Ascending aorta (tissue), 2 donors: ENCODE measurements around the gene INPP5A. TPM values are rescaled to one million over a fixed set of nuclear protein-coding genes. Genes with fewer than 3 reads are reported as not detected.

Experiments used
- DNase-seq, 2 donors: peaks; one replicate each; pipeline ENCODE4 v3.0.0-alpha.2; 2019; ENCODE audit warnings: low spot score in 2 of 2
- H3K27ac ChIP-seq, 2 donors: fragments of 200-600 bp; sonication (generic); one replicate each; pipeline ENCODE4 v1.5.1; 2016 to 2017; ENCODE audit warnings: mild to moderate bottlenecking in 1 of 2
- H3K27me3 ChIP-seq: fragments of 200-600 bp; sonication (generic); one replicate; pipeline ENCODE4 v1.5.1; 2017
- H3K36me3 ChIP-seq, 2 donors: fragments of 200-600 bp; sonication (generic); one replicate each; pipeline ENCODE4 v1.5.1; 2016
- H3K4me1 ChIP-seq, 2 donors: fragments of 200-600 bp; sonication (generic); one replicate each; pipeline ENCODE4 v1.5.1; 2016 to 2017; ENCODE audit warnings: mild to moderate bottlenecking in 1 of 2
- H3K4me3 ChIP-seq, 2 donors: fragments of 200-600 bp; sonication (generic); one replicate each; pipeline ENCODE4 v1.5.1; 2016 to 2017; ENCODE audit warnings: mild to moderate bottlenecking in 1 of 2
- H3K9me3 ChIP-seq, 2 donors: fragments of 200-600 bp; sonication (generic); one replicate each; pipeline ENCODE4 v1.5.1; 2016
- CTCF ChIP-seq, 3 experiments: fragments of 200-600 bp in 2 of 3; fragments of 450-650 bp in 1 of 3; sonication (generic) in 2 of 3; IDR thresholded peaks; one replicate each; pipeline ENCODE4 v1.5.1; 2016 to 2019; ENCODE audit warnings: antibody characterized with exemption in 3 of 3, mild to moderate bottlenecking in 1 of 3, moderate library complexity in 1 of 3
- intact Hi-C: fragments of 100-400 bp; cut with DNase I; formaldehyde crosslinking; loops from one replicate; pipeline ENCODE4 v1.15.1; 2023
- total RNA-seq: library from RNA; depleted of rRNA; stranded (reverse); fragments of >200 nt; gene quantifications from one replicate; pipeline ENCODE4 v1.1.0, GENCODE V29; 2016

Gene INPP5A
- total RNA-seq, 1 donor from 2014 or later: 81.2 TPM

GRCh38 chr10:132832186-132832969 lies 294.8 kb downstream of the INPP5A start:
- intact Hi-C loops: no loop called here
- DNase-seq: no peak
- H3K9me3 ChIP-seq: no peaks in the 10 kb centered on the region
- H3K27ac ChIP-seq: no peak overlapping the region
- no peaks in the 10 kb centered on the region for H3K27me3 ChIP-seq
- TF ChIP-seq CTCF (IDR thresholded peaks at IDR 0.05): no peak
- H3K4me1 ChIP-seq: no peaks in the 10 kb centered on the region
- no peak overlapping the region for H3K4me3 ChIP-seq
- no peaks in the 10 kb centered on the region for H3K36me3 ChIP-seq

Other genes starting within 250 kb of the INPP5A start
- gene STK32C, start 229.8 kb upstream of the INPP5A start, total RNA-seq: 16.2 TPM
- 2.0 TPM for gene LRRC27, start 205.6 kb upstream of the INPP5A start, total RNA-seq
- gene PWWP2B, start 140.6 kb upstream of the INPP5A start, total RNA-seq: 24.4 TPM
- gene NKX6-2, start 248.4 kb downstream of the INPP5A start, total RNA-seq: not detected